GM18861 (cell line): ENCODE data around the gene LDHAL6B.

Experiments used
- ATAC-seq: cut with Tn5 transposase; IDR thresholded peaks from one replicate; pipeline ENCODE4 v1.9.1; 2021; ENCODE audit not compliant: unreplicated experiment

The LDHAL6B gene

GRCh38 chr15:59216911-59217310 is 10.3 kb downstream of the LDHAL6B start:
- no peak for ATAC-seq

- ATAC-seq = no peak
Measured at GRCh38 chr15:59217876-59218498, 11.3 kb downstream of the LDHAL6B start.

GRCh38 chr15:59218710-59219109 is 12.1 kb downstream of the LDHAL6B start:
- ATAC-seq = no peak

- no peak for ATAC-seq
Measured at GRCh38 chr15:59221511-59222505, 15.2 kb downstream of the LDHAL6B start.

GRCh38 chr15:59222906-59223550 is 16.4 kb downstream of the LDHAL6B start:
- ATAC-seq = no peak

- ATAC-seq = no peak
Measured at GRCh38 chr15:59223736-59224135, 17.1 kb downstream of the LDHAL6B start.

- no peak for ATAC-seq
Measured at GRCh38 chr15:59224474-59224873, 17.8 kb downstream of the LDHAL6B start.

GRCh38 chr15:59227021-59227420 is 20.4 kb downstream of the LDHAL6B start:
- ATAC-seq = no peak

GRCh38 chr15:59229015-59229414 is 22.4 kb downstream of the LDHAL6B start:
- no peak for ATAC-seq

- ATAC-seq = no peak
Measured at GRCh38 chr15:59229453-59229852, 22.8 kb downstream of the LDHAL6B start.

GRCh38 chr15:59230531-59231055 is 23.9 kb downstream of the LDHAL6B start:
- ATAC-seq = no peak

- ATAC-seq = no peak
Measured at GRCh38 chr15:59232476-59232875, 25.8 kb downstream of the LDHAL6B start.

GRCh38 chr15:59236394-59236793 is 29.8 kb downstream of the LDHAL6B start:
- ATAC-seq = no peak

- ATAC-seq = peak; percentile 58
Measured at GRCh38 chr15:59237119-59237855, 30.6 kb downstream of the LDHAL6B start.

- peak; percentile 43 for ATAC-seq
Measured at GRCh38 chr15:59237924-59238331, 31.3 kb downstream of the LDHAL6B start.

- no peak for ATAC-seq
Measured at GRCh38 chr15:59240036-59240435, 33.4 kb downstream of the LDHAL6B start.

GRCh38 chr15:59242649-59243048 is 36.0 kb downstream of the LDHAL6B start:
- ATAC-seq = no peak

GRCh38 chr15:59243622-59244021 is 37.0 kb downstream of the LDHAL6B start:
- ATAC-seq = no peak

- ATAC-seq = peak; percentile 85
Measured at GRCh38 chr15:59244337-59244736, 37.7 kb downstream of the LDHAL6B start.

GRCh38 chr15:59245559-59245958 is 38.9 kb downstream of the LDHAL6B start:
- no peak for ATAC-seq

GRCh38 chr15:59247364-59247763 is 40.7 kb downstream of the LDHAL6B start:
- ATAC-seq = no peak
